ENCODE results near the gene PSAT1.

The PSAT1 gene

DNA sequence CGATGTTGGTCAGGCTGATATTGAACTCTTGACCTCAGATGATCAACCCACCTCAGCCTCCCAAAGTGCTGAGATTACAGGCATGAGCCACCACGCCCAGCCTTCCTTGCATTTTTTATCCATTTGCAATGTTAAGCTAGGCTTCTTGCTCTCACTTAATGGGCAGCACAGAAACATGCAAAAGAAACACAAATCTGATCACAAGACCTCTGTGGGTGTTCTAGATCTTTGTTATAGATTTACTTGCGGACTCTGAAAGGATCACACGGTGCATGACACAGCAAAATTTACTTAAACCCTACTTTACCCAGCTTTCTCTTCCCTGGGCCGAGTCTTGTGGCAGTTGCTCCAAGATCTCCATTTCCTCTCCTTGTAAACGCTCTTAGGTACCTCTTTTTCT, 71.3 kb downstream of the PSAT1 start:
- DNase-seq = no peak

- DNase-seq = peak; percentile 70 to 71
These were observed 72.8 kb downstream of the PSAT1 start for GRCh38 chr9:78369639-78370219.

- DNase-seq = no peak
These were observed 74.1 kb downstream of the PSAT1 start for GRCh38 chr9:78370991-78371390.

- no peak for DNase-seq
These were observed 75.1 kb downstream of the PSAT1 start for GRCh38 chr9:78371981-78372380.
